Neutrophil (primary cell): ENCODE data around the gene CTNNA2.

ENCODE experiments used
- H3K27ac ChIP-seq: fragments of 200-600 bp; sonication (generic); 2 replicates; pipeline ENCODE4 v1.5.1; 2016; ENCODE audit warnings: mild to moderate bottlenecking, moderate library complexity
- H3K27me3 ChIP-seq: fragments of 200-600 bp; sonication (generic); 2 replicates; pipeline ENCODE4 v1.6.0; 2016; ENCODE audit warnings: mild to moderate bottlenecking
- H3K36me3 ChIP-seq: fragments of 200-600 bp; sonication (generic); 2 replicates; pipeline ENCODE4 v1.5.1; 2017
- H3K4me1 ChIP-seq, 2 experiments: fragments of 200-600 bp in 1 of 2; sonication (generic) in 1 of 2; 1 replicate in 1 of 2; 2 replicates in 1 of 2; pipeline versions ENCODE4 v1.5.1 to v1.6.1; 2013 to 2016; ENCODE audit warnings: low read depth in 1 of 2, low read length in 1 of 2, mild to moderate bottlenecking in 1 of 2, moderate library complexity in 1 of 2; ENCODE audit not compliant: control insufficient read depth in 1 of 2, insufficient read depth in 1 of 2
- H3K4me3 ChIP-seq, 2 experiments: fragments of 200-600 bp in 1 of 2; sonication (generic) in 1 of 2; 1 replicate in 1 of 2; 2 replicates in 1 of 2; pipeline ENCODE4 v1.5.1; 2013 to 2016; ENCODE audit warnings: low read depth in 1 of 2, low read length in 1 of 2, mild to moderate bottlenecking in 1 of 2, moderate library complexity in 1 of 2
- H3K9me3 ChIP-seq: fragments of 200-600 bp; sonication (generic); 2 replicates; pipeline ENCODE4 v1.5.1; 2016
- CTCF ChIP-seq: fragments of 200-600 bp; sonication (generic); IDR thresholded peaks from 2 replicates; pipeline ENCODE4 v1.5.1; 2016; ENCODE audit warnings: antibody characterized with exemption

The CTNNA2 gene

GRCh38 chr2:79640001-79640400 is 127.2 kb downstream of the CTNNA2 start:
- H3K27ac ChIP-seq = no peak overlapping the region
- no peaks in the 10 kb centered on the region for H3K36me3 ChIP-seq
- H3K4me1 ChIP-seq = no peaks in the 10 kb centered on the region
- H3K27me3 ChIP-seq = no peaks in the 10 kb centered on the region
- no peak overlapping the region for H3K4me3 ChIP-seq
- no peak for TF ChIP-seq CTCF
- no peaks in the 10 kb centered on the region for H3K9me3 ChIP-seq

GRCh38 chr2:79649531-79649930 is 136.7 kb downstream of the CTNNA2 start:
- TF ChIP-seq CTCF = no peak
- H3K27me3 ChIP-seq = no peaks in the 10 kb centered on the region
- no peaks in the 10 kb centered on the region for H3K4me1 ChIP-seq
- no peak overlapping the region for H3K4me3 ChIP-seq
- H3K9me3 ChIP-seq = no peaks in the 10 kb centered on the region
- no peaks in the 10 kb centered on the region for H3K36me3 ChIP-seq
- H3K27ac ChIP-seq = no peak overlapping the region

- peaks cover 3% of the 10 kb centered on the region for H3K9me3 ChIP-seq
- no peaks in the 10 kb centered on the region for H3K27me3 ChIP-seq
- H3K27ac ChIP-seq = no peak overlapping the region
- no peak overlapping the region for H3K4me3 ChIP-seq
- no peak for TF ChIP-seq CTCF
- no peaks in the 10 kb centered on the region for H3K4me1 ChIP-seq
- no peaks in the 10 kb centered on the region for H3K36me3 ChIP-seq
Observed at GRCh38 chr2:79660557-79660956, 147.7 kb downstream of the CTNNA2 start.

GRCh38 chr2:79665091-79665490 is 152.2 kb downstream of the CTNNA2 start:
- H3K27ac ChIP-seq = no peak overlapping the region
- H3K4me3 ChIP-seq = no peak overlapping the region
- H3K36me3 ChIP-seq = no peaks in the 10 kb centered on the region
- no peaks in the 10 kb centered on the region for H3K9me3 ChIP-seq
- H3K4me1 ChIP-seq = no peaks in the 10 kb centered on the region
- no peak for TF ChIP-seq CTCF
- no peaks in the 10 kb centered on the region for H3K27me3 ChIP-seq

- H3K4me3 ChIP-seq = no peak overlapping the region
- no peaks in the 10 kb centered on the region for H3K4me1 ChIP-seq
- no peaks in the 10 kb centered on the region for H3K9me3 ChIP-seq
- no peak overlapping the region for H3K27ac ChIP-seq
- TF ChIP-seq CTCF = no peak
- no peaks in the 10 kb centered on the region for H3K36me3 ChIP-seq
- H3K27me3 ChIP-seq = no peaks in the 10 kb centered on the region
Observed at GRCh38 chr2:79666430-79666829, 153.6 kb downstream of the CTNNA2 start.

GRCh38 chr2:79669714-79670113 is 156.9 kb downstream of the CTNNA2 start:
- Histone ChIP-seq H3K4me3 (no peak overlapping the region), H3K9me3 (no peaks in the 10 kb centered on the region), H3K27me3 (no peaks in the 10 kb centered on the region), H3K36me3 (no peaks in the 10 kb centered on the region), H3K4me1 (no peaks in the 10 kb centered on the region), H3K27ac (no peak overlapping the region)
- TF ChIP-seq CTCF = no peak
